Stimulated activated naive CD8-positive, alpha-beta T cell treated with anti-CD3 and anti-CD28 coated beads, Interleukin-15, Interleukin-2, amounts not matched to agents 100 ng/mL and 50 ng/mL, for 24 hours (primary cell): ENCODE measurements around the gene COX10.

Experiments
- H3K27ac Mint-ChIP-seq: one replicate; pipeline ENCODE4 v1.8.0; 2021; ENCODE audit warnings: mild to moderate bottlenecking, mixed read lengths
- H3K27me3 Mint-ChIP-seq: one replicate; pipeline ENCODE4 v1.8.0; 2021; ENCODE audit warnings: mixed read lengths
- H3K36me3 Mint-ChIP-seq: one replicate; pipeline ENCODE4 v1.8.0; 2021; ENCODE audit warnings: low read depth, mixed read lengths
- H3K4me1 Mint-ChIP-seq: one replicate; pipeline ENCODE4 v1.8.0; 2021; ENCODE audit warnings: low read depth, mixed read lengths
- H3K4me3 Mint-ChIP-seq: one replicate; pipeline ENCODE4 v1.8.0; 2021; ENCODE audit warnings: mild to moderate bottlenecking, mixed read lengths
- H3K9me3 Mint-ChIP-seq: one replicate; pipeline ENCODE4 v1.8.0; 2021; ENCODE audit warnings: mixed read lengths

COX10 gene

GRCh38 chr17:14245629-14246028, 176.3 kb downstream of the COX10 start:
- Mint-ChIP-seq H3K27me3 (no peaks in the 10 kb centered on the region), H3K36me3 (no peaks in the 10 kb centered on the region)

More at GRCh38 chr17:14245629-14246028, 176.3 kb downstream of the COX10 start:
- Mint-ChIP-seq H3K27ac (no peak overlapping the region), H3K4me1 (no peaks in the 10 kb centered on the region), H3K9me3 (no peaks in the 10 kb centered on the region), H3K4me3 (no peak overlapping the region)
